Heart right ventricle (tissue), 16 donors: ENCODE data around the gene GAS2L1. TPM values are rescaled to one million over a fixed set of nuclear protein-coding genes. Genes with fewer than 3 reads are reported as not detected.
A peak's percentile ranks its signal among the peaks of the same experiment; 100 is the strongest.

ENCODE experiments used
- ATAC-seq, 8 donors: fragments of 200-7000 bp; cut with Tn5 transposase; one replicate each; pipeline ENCODE4 v1.9.1; 2020; ENCODE audit warnings: mild to moderate bottlenecking in 8 of 8, moderate library complexity in 8 of 8, moderate number of reproducible peaks in 1 of 8
- DNase-seq, 2 donors: peaks; one replicate each; pipeline ENCODE4 v3.0.0-alpha.2; 2020
- H3K27ac ChIP-seq, 10 donors: fragments of 200-600 bp; sonication (generic) in 2 of 10; one replicate each; pipeline versions ENCODE4 v1.5.0 to v1.8.0; 2020 to 2022; ENCODE audit warnings: mild to moderate bottlenecking in 3 of 10
- H3K27me3 ChIP-seq, 7 donors: fragments of 200-600 bp; one replicate each; pipeline ENCODE4 v1.8.0; 2021 to 2022; ENCODE audit warnings: mild to moderate bottlenecking in 2 of 7
- H3K36me3 ChIP-seq, 9 donors: fragments of 200-600 bp; sonication (generic) in 1 of 9; one replicate each; pipeline versions ENCODE4 v1.5.0 to v1.8.0; 2020 to 2022; ENCODE audit warnings: mild to moderate bottlenecking in 2 of 9
- H3K4me1 ChIP-seq, 9 donors: fragments of 200-600 bp; sonication (generic) in 1 of 9; one replicate each; pipeline versions ENCODE4 v1.5.0 to v1.8.0; 2020 to 2022; ENCODE audit warnings: mild to moderate bottlenecking in 4 of 9
- H3K4me3 ChIP-seq, 10 donors: fragments of 200-600 bp; sonication (generic) in 2 of 10; one replicate each; pipeline versions ENCODE4 v1.5.0 to v1.8.0; 2020 to 2022; ENCODE audit warnings: mild to moderate bottlenecking in 7 of 10, moderate library complexity in 2 of 10
- H3K9me3 ChIP-seq, 11 donors: fragments of 200-600 bp in 10 of 11; sonication (generic) in 2 of 11; one replicate each; pipeline versions ENCODE4 v1.5.0 to v1.8.0; 2013 to 2022; ENCODE audit warnings: mild to moderate bottlenecking in 2 of 11, control low read depth in 1 of 11, moderate library complexity in 1 of 11
- CTCF ChIP-seq, 9 donors: fragments of 200-600 bp; sonication (generic) in 2 of 9; IDR thresholded peaks; one replicate each; pipeline versions ENCODE4 v1.5.0 to v1.8.0; 2021 to 2022; ENCODE audit warnings: antibody characterized with exemption in 9 of 9, mild to moderate bottlenecking in 5 of 9, moderate library complexity in 1 of 9
- WGBS, 2 donors: extraction: QIAGEN DNeasy Blood & Tissue Kit; methylation state at CpG; one replicate each; pipeline ENCODE4 v1.1.7; 2013; ENCODE audit warnings: inconsistent platforms in 1 of 2; 5-methylcytosine and 5-hydroxymethylcytosine counted together
- intact Hi-C, 10 donors: fragments of 100-400 bp; cut with DNase I; formaldehyde crosslinking; loops; one replicate each; pipeline versions ENCODE4 v1.11.1 to v1.14.2; 2022
- polyA plus RNA-seq, 2 donors: library from polyadenylated mRNA; stranded (reverse); fragments of 200-250 nt; gene quantifications; one replicate each; pipeline ENCODE4 v1.2.3, GENCODE V29; 2013
- total RNA-seq, 10 donors: library from RNA; stranded (reverse); fragmentation: NEBNext Ultra II Directional in 3 of 10; extraction: Animal tissue kit (Norgen Biotek cat#: 25700) in 3 of 10; gene quantifications; one replicate each; pipeline versions ENCODE4 v1.2.1 to v1.2.4, GENCODE V29; 2021 to 2023
- donor health status: Arrhythmogenic right ventricular cardiomyopathy.
- donor health status: ischemic (EF 13 %, LVEDD 7.1; RV severe dilation, severe dysfunction).
- donor health status: healthy with polysubstance abuse.
- donor health status: DM: no; HTN: yes; CAD: no.
- donor health status: DM: no; HTN: no; CAD: no.
- donor health status: ischemic (EF 25% LVEDD 6.9; RV normal size, moderate dysfunction).
- donor health status: ischemic (EF 25% LVEDD 5.7; RV mildly dilated, moderate dysfunction).
- donor health status: healthy.
- donor health status: DM: yes; HTN: yes; CAD: no.
- donor health status: Ischemic cardiomyopathy.
- donor health status: ischemic (EF 35%, LVEDD 5.7; RV mildly dilated, moderate dysfunction).
- donor health status: nonischemic (EF 11% LVEDD 7.7; RV severe dilation, severe dysfunction).
- donor health status: DM: yes; HTN: yes; CAD: no.
- donor health status: PGD.
- donor health status: ischemic (EF 29% LVEDD 5.4; RV normal size, mild dysfunction).
- donor health status: nonischemic (EF 23%, LVEDD 6.1; RV moderate dilation, normal function).

The GAS2L1 gene
- total and polyA plus RNA-seq, 12 donors, result 10.9 to 45.0 (median 15.0) TPM

- H3K27me3 ChIP-seq, result peaks cover 5 to 51% (median 27%) of the 10 kb centered on the region in 7 donors
- intact Hi-C loops, result no loop called here
- ATAC-seq (no peak), DNase-seq (no peak)
- no peak overlapping the region for H3K27ac ChIP-seq
- 62 to 64% methylated on average over 18 of the region's 18 CpGs for WGBS, 2 donors
- H3K9me3 ChIP-seq, result no peaks in the 10 kb centered on the region
- H3K4me1 ChIP-seq, result peaks cover 18 to 44% (median 38%) of the 10 kb centered on the region in 9 donors
- peaks cover 0 to 11% (median 0%) of the 10 kb centered on the region in 9 donors for H3K36me3 ChIP-seq
- no peak for TF ChIP-seq CTCF (IDR thresholded peaks at IDR 0.05)
- peak overlapping the region in 5 of 10 donors; percentile 41 to 50 (median 45) for H3K4me3 ChIP-seq
Measured at GRCh38 chr22:29316141-29316828, 9.8 kb downstream of the GAS2L1 start.

- DNase-seq (no peak), ATAC-seq (no peak)
- 94 to 96% methylated on average over 18 of the region's 18 CpGs for WGBS, 2 donors
- Histone ChIP-seq H3K27me3 (peaks cover 5 to 45% (median 27%) of the 10 kb centered on the region in 7 donors), H3K4me1 (peaks cover 10 to 30% (median 27%) of the 10 kb centered on the region in 9 donors), H3K9me3 (no peaks in the 10 kb centered on the region), H3K4me3 (no peak overlapping the region), H3K36me3 (no peaks in the 10 kb centered on the region), H3K27ac (no peak overlapping the region)
- intact Hi-C loops, result no loop called here
- no peak for TF ChIP-seq CTCF (IDR thresholded peaks at IDR 0.05)
Measured at GRCh38 chr22:29317827-29318454, 11.5 kb downstream of the GAS2L1 start.

- Histone ChIP-seq H3K9me3 (no peaks in the 10 kb centered on the region), H3K4me3 (no peak overlapping the region), H3K4me1 (peaks cover 0 to 20% (median 15%) of the 10 kb centered on the region in 9 donors), H3K36me3 (no peaks in the 10 kb centered on the region), H3K27ac (no peak overlapping the region), H3K27me3 (peaks cover 5 to 34% (median 18%) of the 10 kb centered on the region in 7 donors)
- no peak for ATAC-seq
- no peak for TF ChIP-seq CTCF (IDR thresholded peaks at IDR 0.05)
- intact Hi-C loops, result no loop called here
- no peak for DNase-seq
- 91 to 96% methylated on average over 2 of the region's 2 CpGs for WGBS, 2 donors
Measured at GRCh38 chr22:29319072-29319471, 12.6 kb downstream of the GAS2L1 start.

- Histone ChIP-seq H3K9me3 (no peaks in the 10 kb centered on the region), H3K27me3 (peaks cover 0 to 19% (median 3%) of the 10 kb centered on the region in 7 donors), H3K4me3 (no peak overlapping the region), H3K36me3 (no peaks in the 10 kb centered on the region), H3K27ac (no peak overlapping the region), H3K4me1 (peaks cover 0 to 6% (median 5%) of the 10 kb centered on the region in 9 donors)
- DNase-seq, result no peak
- TF ChIP-seq CTCF (IDR thresholded peaks at IDR 0.05), result peak in 2 of 9 donors; percentile 5 to 9
- intact Hi-C loops, result no loop called here
- WGBS, 2 donors, result 60 to 67% methylated on average over 1 of the region's 1 CpG
- ATAC-seq, result no peak
Measured at GRCh38 chr22:29320546-29320945, 14.1 kb downstream of the GAS2L1 start.
